Esophagus squamous epithelium (tissue), 4 donors: ENCODE measurements around the gene ATM.

Experiments
- POLR2A ChIP-seq, 4 donors: fragments of 450-650 bp; IDR thresholded peaks; one replicate each; pipeline ENCODE4 v1.6.1; 2017; ENCODE audit warnings: antibody characterized with exemption in 4 of 4, mild to moderate bottlenecking in 4 of 4, moderate library complexity in 3 of 4
- TF ChIP-seq, protein P1 (sequence below), 6 experiments: fragments of 450-650 bp in 4 of 6; fragments of 200-600 bp in 2 of 6; sonication (generic) in 2 of 6; IDR thresholded peaks; one replicate each; pipeline ENCODE4 v1.5.1; 2016 to 2019; ENCODE audit warnings: antibody characterized with exemption in 6 of 6, mild to moderate bottlenecking in 4 of 6, moderate library complexity in 4 of 6

GRCh38 chr11:108197351-108197750 lies 25.5 kb upstream of the ATM start:
- TF ChIP-seq, protein P1, sequence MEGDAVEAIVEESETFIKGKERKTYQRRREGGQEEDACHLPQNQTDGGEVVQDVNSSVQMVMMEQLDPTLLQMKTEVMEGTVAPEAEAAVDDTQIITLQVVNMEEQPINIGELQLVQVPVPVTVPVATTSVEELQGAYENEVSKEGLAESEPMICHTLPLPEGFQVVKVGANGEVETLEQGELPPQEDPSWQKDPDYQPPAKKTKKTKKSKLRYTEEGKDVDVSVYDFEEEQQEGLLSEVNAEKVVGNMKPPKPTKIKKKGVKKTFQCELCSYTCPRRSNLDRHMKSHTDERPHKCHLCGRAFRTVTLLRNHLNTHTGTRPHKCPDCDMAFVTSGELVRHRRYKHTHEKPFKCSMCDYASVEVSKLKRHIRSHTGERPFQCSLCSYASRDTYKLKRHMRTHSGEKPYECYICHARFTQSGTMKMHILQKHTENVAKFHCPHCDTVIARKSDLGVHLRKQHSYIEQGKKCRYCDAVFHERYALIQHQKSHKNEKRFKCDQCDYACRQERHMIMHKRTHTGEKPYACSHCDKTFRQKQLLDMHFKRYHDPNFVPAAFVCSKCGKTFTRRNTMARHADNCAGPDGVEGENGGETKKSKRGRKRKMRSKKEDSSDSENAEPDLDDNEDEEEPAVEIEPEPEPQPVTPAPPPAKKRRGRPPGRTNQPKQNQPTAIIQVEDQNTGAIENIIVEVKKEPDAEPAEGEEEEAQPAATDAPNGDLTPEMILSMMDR (IDR thresholded peaks at IDR 0.05) = no peak
- TF ChIP-seq POLR2A (IDR thresholded peaks at IDR 0.05) = no peak
